CD4-positive, alpha-beta memory T cell (primary cell): ENCODE data around the gene BCL7C. TPM values are rescaled to one million over a fixed set of nuclear protein-coding genes. Genes with fewer than 3 reads are reported as not detected.

ENCODE experiments used
- CTCF ChIA-PET: fragments of 350-600 bp; sonication (Branson Sonifier 250); formaldehyde crosslinking; loops from one replicate; lab custom pipeline; 2021; ENCODE audit warnings: inconsistent platforms; ENCODE audit not compliant: partially characterized antibody; lab: Charles Lee
- POLR2A ChIA-PET: fragments of 350-600 bp; sonication (Branson Sonifier 250); formaldehyde crosslinking; loops from one replicate; lab custom pipeline; 2021; ENCODE audit not compliant: partially characterized antibody; lab: Charles Lee
- DNase-seq, 5 donors: peaks; one replicate each; pipeline versions ENCODE4 v3.0.0 to v3.0.0-alpha.2; 2020 to 2022; ENCODE audit warnings: mixed read lengths in 1 of 5
- H3K27ac ChIP-seq: one replicate; pipeline ENCODE4 v1.7.0; 2013; ENCODE audit warnings: low read depth, low read length
- H3K27me3 ChIP-seq: 2 replicates; pipeline ENCODE4 v1.7.0; 2013; ENCODE audit warnings: mild to moderate bottlenecking, low read length, moderate library complexity; ENCODE audit not compliant: insufficient read depth
- H3K36me3 ChIP-seq: 2 replicates; pipeline ENCODE4 v1.7.0; 2013; ENCODE audit warnings: mild to moderate bottlenecking, low read length, moderate library complexity; ENCODE audit not compliant: insufficient read depth
- H3K4me1 ChIP-seq: 2 replicates; pipeline ENCODE4 v1.7.0; 2013; ENCODE audit warnings: mild to moderate bottlenecking, low read length, moderate library complexity; ENCODE audit not compliant: insufficient read depth
- H3K4me3 ChIP-seq, 2 donors: one replicate each; pipeline ENCODE4 v1.7.0; 2013; ENCODE audit warnings: low read length in 2 of 2, mild to moderate bottlenecking in 1 of 2
- H3K9me3 ChIP-seq, 2 donors: one replicate each; pipeline ENCODE4 v1.7.0; 2013; ENCODE audit warnings: low read length in 2 of 2, control low read depth in 1 of 2; ENCODE audit not compliant: control insufficient read depth in 1 of 2
- H3K27ac Mint-ChIP-seq, 7 donors: one replicate each; pipeline ENCODE4 v1.8.0; 2020 to 2021; ENCODE audit warnings: mixed read lengths in 7 of 7, mild to moderate bottlenecking in 6 of 7, inconsistent platforms in 3 of 7, moderate library complexity in 3 of 7
- H3K27me3 Mint-ChIP-seq, 2 donors: one replicate each; pipeline ENCODE4 v1.8.0; 2020 to 2021; ENCODE audit warnings: mixed read lengths in 2 of 2
- H3K36me3 Mint-ChIP-seq, 2 donors: one replicate each; pipeline ENCODE4 v1.8.0; 2020 to 2021; ENCODE audit warnings: mixed read lengths in 2 of 2, inconsistent platforms in 1 of 2, mild to moderate bottlenecking in 1 of 2
- H3K4me1 Mint-ChIP-seq, 4 donors: one replicate each; pipeline ENCODE4 v1.8.0; 2020 to 2021; ENCODE audit warnings: mixed read lengths in 4 of 4, mild to moderate bottlenecking in 1 of 4
- H3K4me3 Mint-ChIP-seq, 8 donors: one replicate each; pipeline ENCODE4 v1.8.0; 2020 to 2021; ENCODE audit warnings: mixed read lengths in 8 of 8, mild to moderate bottlenecking in 7 of 8, moderate library complexity in 6 of 8, inconsistent platforms in 3 of 8
- H3K9me3 Mint-ChIP-seq, 8 donors: one replicate each; pipeline ENCODE4 v1.8.0; 2020 to 2021; ENCODE audit warnings: mixed read lengths in 8 of 8, mild to moderate bottlenecking in 5 of 8, inconsistent platforms in 3 of 8, moderate library complexity in 1 of 8
- intact Hi-C: fragments of 100-400 bp; cut with micrococcal nuclease; formaldehyde crosslinking; loops from one replicate; pipeline ENCODE4 v1.15.1; 2023
- polyA plus RNA-seq, 2 donors: library from polyadenylated mRNA; unstranded; fragments of 300-500 nt; fragmentation: Illumina TruSeq; gene quantifications; one replicate each; pipeline ENCODE4 v1.2.3, GENCODE V29; 2021
- total RNA-seq, 2 experiments: library from RNA; stranded (reverse); gene quantifications; one replicate each; pipeline ENCODE4 v1.2.3, GENCODE V29; 2021

Gene BCL7C
- total and polyA plus RNA-seq, 4 experiments from 2014 or later = 25.5 to 53.1 (median 36.3) TPM

- H3K27me3 ChIP-seq = no peaks in the 10 kb centered on the region
- DNase-seq = no peak
- Mint-ChIP-seq H3K27ac (peak overlapping the region in 1 of 7 donors; percentile 80), H3K27me3 (no peaks in the 10 kb centered on the region), H3K9me3 (peaks cover 0 to 1% (median 0%) of the 10 kb centered on the region in 8 donors), H3K4me3 (no peak overlapping the region), H3K36me3 (peaks cover 11 to 19% of the 10 kb centered on the region in 2 donors), H3K4me1 (peaks cover 8 to 13% (median 10%) of the 10 kb centered on the region in 4 donors)
- no peak overlapping the region for H3K4me3 ChIP-seq
- H3K9me3 ChIP-seq = no peaks in the 10 kb centered on the region
- H3K36me3 ChIP-seq = peaks cover 13% of the 10 kb centered on the region
- intact Hi-C loops = no loop called here
- POLR2A ChIA-PET = interaction anchor here (1.5 kb wide), 1 partner anchor 19 kb away, joined by 4 read pairs; no protein-coding TSS in a partner anchor
- H3K4me1 ChIP-seq = peaks cover 8% of the 10 kb centered on the region
- CTCF ChIA-PET = interaction anchor here (1.0 to 3.9 kb wide), 2 partner anchors 11 to 23 kb away, joined by 3 to 22 read pairs; no protein-coding TSS in a partner anchor
- H3K27ac ChIP-seq = no peak overlapping the region
Observed at GRCh38 chr16:30931068-30931650, 37.3 kb upstream of the BCL7C start.

GRCh38 chr16:30930160-30930571 lies 36.3 kb upstream of the BCL7C start:
- H3K27me3 Mint-ChIP-seq = no peaks in the 10 kb centered on the region
- H3K9me3 ChIP-seq = no peaks in the 10 kb centered on the region
- H3K4me3 Mint-ChIP-seq = no peak overlapping the region
- peaks cover 8% of the 10 kb centered on the region for H3K4me1 ChIP-seq
- intact Hi-C loops = no loop called here
- no peak overlapping the region for H3K27ac Mint-ChIP-seq
- peaks cover 11 to 17% of the 10 kb centered on the region in 2 donors for H3K36me3 Mint-ChIP-seq
- H3K27ac ChIP-seq = no peak overlapping the region
- H3K4me1 Mint-ChIP-seq = peaks cover 11 to 16% (median 11%) of the 10 kb centered on the region in 4 donors
- H3K9me3 Mint-ChIP-seq = no peaks in the 10 kb centered on the region
- peaks cover 13% of the 10 kb centered on the region for H3K36me3 ChIP-seq
- no peak for DNase-seq
- ChIA-PET CTCF (interaction anchor here (3.9 kb wide), 1 partner anchor 12 kb away, joined by 22 read pairs; no protein-coding TSS in a partner anchor), POLR2A (interaction anchor here (1.0 kb wide), 1 partner anchor 14 kb away, joined by 3 read pairs; no protein-coding TSS in a partner anchor)
- no peaks in the 10 kb centered on the region for H3K27me3 ChIP-seq
- H3K4me3 ChIP-seq = no peak overlapping the region

- CTCF ChIA-PET = interaction anchor here (1.6 to 3.9 kb wide), 2 partner anchors 7 to 13 kb away, joined by 3 to 22 read pairs; no protein-coding TSS in a partner anchor
- H3K27ac ChIP-seq = no peak overlapping the region
- Mint-ChIP-seq H3K4me3 (no peak overlapping the region), H3K4me1 (peaks cover 5 to 14% (median 11%) of the 10 kb centered on the region in 4 donors), H3K27ac (no peak overlapping the region), H3K27me3 (no peaks in the 10 kb centered on the region), H3K36me3 (peaks cover 11 to 19% of the 10 kb centered on the region in 2 donors), H3K9me3 (no peaks in the 10 kb centered on the region)
- intact Hi-C loops = no loop called here
- H3K4me3 ChIP-seq = no peak overlapping the region
- no peaks in the 10 kb centered on the region for H3K9me3 ChIP-seq
- H3K27me3 ChIP-seq = no peaks in the 10 kb centered on the region
- POLR2A ChIA-PET = interaction anchor here (1.6 to 3.2 kb wide), 2 partner anchors 27 to 530 kb away, joined by 3 to 7 read pairs; partner anchors contain the start of gene ARMC5
- no peak for DNase-seq
- peaks cover 9% of the 10 kb centered on the region for H3K4me1 ChIP-seq
- H3K36me3 ChIP-seq = peaks cover 13% of the 10 kb centered on the region
Observed at GRCh38 chr16:30929167-30929566, 35.3 kb upstream of the BCL7C start.

- CTCF ChIA-PET = interaction anchor here (0.7 to 1.6 kb wide), 3 partner anchors 8 to 26 kb away, joined by 3 read pairs; no protein-coding TSS in a partner anchor
- H3K36me3 Mint-ChIP-seq = peaks cover 11 to 19% of the 10 kb centered on the region in 2 donors
- POLR2A ChIA-PET = interaction anchor here (0.7 to 3.2 kb wide), 3 partner anchors 26 to 531 kb away, joined by 3 to 7 read pairs (median 3); partner anchors contain the start of genes ARMC5 and FBRS
- Histone ChIP-seq H3K27me3 (no peaks in the 10 kb centered on the region), H3K9me3 (no peaks in the 10 kb centered on the region), H3K4me3 (no peak overlapping the region), H3K4me1 (peaks cover 9% of the 10 kb centered on the region), H3K36me3 (peaks cover 13% of the 10 kb centered on the region), H3K27ac (no peak overlapping the region)
- no peak for DNase-seq
- no peaks in the 10 kb centered on the region for H3K9me3 Mint-ChIP-seq
- H3K27me3 Mint-ChIP-seq = no peaks in the 10 kb centered on the region
- intact Hi-C loops = no loop called here
- peaks cover 5 to 14% (median 11%) of the 10 kb centered on the region in 4 donors for H3K4me1 Mint-ChIP-seq
- H3K27ac Mint-ChIP-seq = no peak overlapping the region
- H3K4me3 Mint-ChIP-seq = no peak overlapping the region
Observed at GRCh38 chr16:30928390-30928789, 34.5 kb upstream of the BCL7C start.

GRCh38 chr16:30927789-30928378 lies 34.0 kb upstream of the BCL7C start:
- Mint-ChIP-seq H3K27ac (peak overlapping the region in 1 of 7 donors; percentile 22), H3K4me1 (peaks cover 5 to 19% (median 12%) of the 10 kb centered on the region in 4 donors), H3K9me3 (peaks cover 0 to 2% (median 0%) of the 10 kb centered on the region in 8 donors), H3K27me3 (no peaks in the 10 kb centered on the region), H3K36me3 (peaks cover 11 to 23% of the 10 kb centered on the region in 2 donors), H3K4me3 (no peak overlapping the region)
- Histone ChIP-seq H3K4me3 (no peak overlapping the region), H3K9me3 (no peaks in the 10 kb centered on the region), H3K4me1 (peaks cover 9% of the 10 kb centered on the region), H3K27ac (no peak overlapping the region), H3K36me3 (peaks cover 13% of the 10 kb centered on the region), H3K27me3 (no peaks in the 10 kb centered on the region)
- CTCF ChIA-PET = interaction anchor here (0.7 to 1.6 kb wide), 3 partner anchors 9 to 26 kb away, joined by 3 read pairs; no protein-coding TSS in a partner anchor
- intact Hi-C loops = no loop called here
- POLR2A ChIA-PET = interaction anchor here (0.7 to 3.2 kb wide), 3 partner anchors 26 to 531 kb away, joined by 3 to 7 read pairs (median 3); partner anchors contain the start of genes ARMC5 and FBRS
- peak in 3 of 5 donors; percentile 23 to 35 (median 31) for DNase-seq

- Mint-ChIP-seq H3K4me3 (peak overlapping the region in 2 of 8 donors; percentile 21 to 54), H3K9me3 (peaks cover 0 to 2% (median 0%) of the 10 kb centered on the region in 8 donors), H3K27ac (peak overlapping the region in 2 of 7 donors; percentile 26 to 72), H3K36me3 (peaks cover 6 to 22% of the 10 kb centered on the region in 2 donors), H3K4me1 (peaks cover 7 to 26% (median 13%) of the 10 kb centered on the region in 4 donors), H3K27me3 (no peaks in the 10 kb centered on the region)
- Histone ChIP-seq H3K36me3 (peaks cover 9% of the 10 kb centered on the region), H3K4me3 (no peak overlapping the region), H3K9me3 (no peaks in the 10 kb centered on the region), H3K4me1 (peaks cover 9% of the 10 kb centered on the region), H3K27ac (no peak overlapping the region), H3K27me3 (no peaks in the 10 kb centered on the region)
- intact Hi-C loops = no loop called here
- ChIA-PET POLR2A (interaction anchor here (1.3 to 3.2 kb wide), 2 partner anchors 23 to 532 kb away, joined by 4 to 7 read pairs; partner anchors contain the start of gene ARMC5), CTCF (interaction anchor here (0.8 to 1.8 kb wide), 3 partner anchors 9 to 27 kb away, joined by 3 to 9 read pairs (median 3); no protein-coding TSS in a partner anchor)
- DNase-seq = no peak
Observed at GRCh38 chr16:30926937-30927788, 33.3 kb upstream of the BCL7C start.
